GM13977 (cell line): ENCODE results near the gene STX8.
"Not testable (repeated sequence)": the region's sequence is repeated elsewhere in the genome, so short reads cannot be mapped to it uniquely, and the experiment has no call there.

Experiments used
- DNase-seq: peaks from one replicate; pipeline ENCODE4 v3.0.0; 2012; ENCODE audit warnings: low spot score
- in situ Hi-C: fragments of 300-500 bp; cut with MboI; formaldehyde crosslinking; loops from one replicate; pipeline ENCODE4 v1.12.0; 2022; ENCODE audit warnings: low sequenced_read_pairs, low pct_unique_long_range_greater_than_20kb, mixed read lengths, inconsistent platforms; ENCODE audit not compliant: unreplicated experiment
- TF ChIP-seq, protein P1 (sequence below): IDR thresholded peaks from 2 replicates; pipeline ENCODE4 v1.5.1; 2012; ENCODE audit warnings: mild to moderate bottlenecking, control low read depth; ENCODE audit not compliant: insufficient read depth; ENCODE audit errors: extremely low read depth, missing control alignments

Gene STX8

DNA sequence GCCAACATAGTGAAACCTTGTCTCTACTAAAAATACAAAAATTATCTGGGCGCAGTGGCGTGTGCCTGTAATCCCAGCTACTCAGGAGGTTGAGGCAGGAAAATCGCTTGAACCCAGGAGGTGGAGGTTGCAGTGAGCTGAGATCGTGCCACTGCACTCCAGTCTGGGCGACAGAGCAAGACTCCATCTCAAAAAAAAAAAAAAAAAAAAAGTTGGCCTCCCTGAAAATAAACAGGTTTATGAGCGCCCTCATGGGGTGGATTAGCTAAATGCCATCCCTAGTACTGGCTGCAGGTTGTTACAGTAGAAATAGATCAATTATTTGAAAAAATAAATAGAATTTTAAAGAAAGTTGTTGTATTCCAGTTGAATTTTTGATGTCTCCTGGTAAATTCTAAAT lies 20.9 kb downstream of the STX8 start:
- in situ Hi-C loops: not testable (repeated sequence)
- DNase-seq: peak; percentile 54
- TF ChIP-seq, protein P1, sequence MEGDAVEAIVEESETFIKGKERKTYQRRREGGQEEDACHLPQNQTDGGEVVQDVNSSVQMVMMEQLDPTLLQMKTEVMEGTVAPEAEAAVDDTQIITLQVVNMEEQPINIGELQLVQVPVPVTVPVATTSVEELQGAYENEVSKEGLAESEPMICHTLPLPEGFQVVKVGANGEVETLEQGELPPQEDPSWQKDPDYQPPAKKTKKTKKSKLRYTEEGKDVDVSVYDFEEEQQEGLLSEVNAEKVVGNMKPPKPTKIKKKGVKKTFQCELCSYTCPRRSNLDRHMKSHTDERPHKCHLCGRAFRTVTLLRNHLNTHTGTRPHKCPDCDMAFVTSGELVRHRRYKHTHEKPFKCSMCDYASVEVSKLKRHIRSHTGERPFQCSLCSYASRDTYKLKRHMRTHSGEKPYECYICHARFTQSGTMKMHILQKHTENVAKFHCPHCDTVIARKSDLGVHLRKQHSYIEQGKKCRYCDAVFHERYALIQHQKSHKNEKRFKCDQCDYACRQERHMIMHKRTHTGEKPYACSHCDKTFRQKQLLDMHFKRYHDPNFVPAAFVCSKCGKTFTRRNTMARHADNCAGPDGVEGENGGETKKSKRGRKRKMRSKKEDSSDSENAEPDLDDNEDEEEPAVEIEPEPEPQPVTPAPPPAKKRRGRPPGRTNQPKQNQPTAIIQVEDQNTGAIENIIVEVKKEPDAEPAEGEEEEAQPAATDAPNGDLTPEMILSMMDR: peak; percentile 56

DNA sequence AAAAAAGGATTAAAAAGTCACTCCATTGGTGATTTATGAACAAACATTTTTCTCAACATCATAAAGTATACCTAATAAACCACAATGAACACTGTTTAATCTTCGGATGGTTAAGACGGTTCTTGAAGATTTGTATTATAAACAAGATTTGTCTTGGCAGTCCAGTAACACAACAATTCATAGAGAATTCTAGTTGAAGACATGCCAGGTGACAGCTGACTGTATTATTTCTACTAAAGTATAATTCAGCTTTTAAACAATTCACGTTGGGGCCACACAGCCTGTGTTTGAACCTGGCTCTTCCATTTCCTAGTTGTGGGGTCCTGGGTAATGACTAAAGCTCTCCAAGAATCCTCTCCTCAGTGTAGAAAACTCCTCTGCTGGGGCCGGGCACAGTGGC lies 22.0 kb downstream of the STX8 start:
- no peak for DNase-seq
- TF ChIP-seq, protein P1: no peak
- in situ Hi-C loops: no loop called here

DNA sequence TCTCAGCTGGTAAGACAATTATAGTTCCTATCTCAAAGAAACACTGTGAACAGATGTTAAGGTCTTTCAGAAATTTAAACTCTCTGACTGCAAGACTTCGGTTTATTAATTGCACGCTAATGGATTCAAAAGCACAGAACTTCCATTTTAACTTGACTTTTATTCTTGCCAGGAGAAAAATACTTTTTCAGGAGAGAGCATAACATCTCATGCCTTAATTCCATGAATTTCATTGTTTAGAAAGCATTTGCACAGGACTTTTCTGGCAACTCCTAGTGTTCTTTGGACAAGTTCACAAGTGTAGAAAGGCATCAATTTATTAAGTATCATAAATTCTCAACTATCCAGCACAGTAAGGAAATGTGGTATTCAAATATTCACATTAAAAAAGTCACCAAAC lies 22.4 kb downstream of the STX8 start:
- no peak for DNase-seq
- in situ Hi-C loops: no loop called here
- TF ChIP-seq, protein P1: no peak

DNA sequence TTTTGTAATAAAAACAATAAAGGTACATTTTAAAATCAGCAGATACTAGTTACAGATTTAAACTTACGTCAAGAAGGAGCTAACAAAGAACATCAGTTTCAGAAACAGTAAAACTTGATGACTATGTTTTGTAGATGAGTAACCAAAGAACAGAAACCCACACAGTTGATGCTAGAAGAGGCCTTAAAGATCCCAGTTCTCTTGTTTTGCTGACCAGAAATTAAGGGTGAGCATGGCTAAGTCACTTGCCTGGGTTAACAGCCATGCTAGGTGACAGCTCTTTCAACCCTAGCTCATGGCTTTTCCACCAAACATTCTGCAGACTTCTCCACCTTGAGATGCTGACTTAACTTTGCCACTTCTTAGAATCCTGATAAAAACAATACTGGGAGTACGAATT lies 26.4 kb downstream of the STX8 start:
- in situ Hi-C loops: loop anchor here (25.0 kb wide), 1 partner anchor 562 kb away; no protein-coding TSS in a partner anchor
- DNase-seq: no peak
- TF ChIP-seq, protein P1: no peak

DNA sequence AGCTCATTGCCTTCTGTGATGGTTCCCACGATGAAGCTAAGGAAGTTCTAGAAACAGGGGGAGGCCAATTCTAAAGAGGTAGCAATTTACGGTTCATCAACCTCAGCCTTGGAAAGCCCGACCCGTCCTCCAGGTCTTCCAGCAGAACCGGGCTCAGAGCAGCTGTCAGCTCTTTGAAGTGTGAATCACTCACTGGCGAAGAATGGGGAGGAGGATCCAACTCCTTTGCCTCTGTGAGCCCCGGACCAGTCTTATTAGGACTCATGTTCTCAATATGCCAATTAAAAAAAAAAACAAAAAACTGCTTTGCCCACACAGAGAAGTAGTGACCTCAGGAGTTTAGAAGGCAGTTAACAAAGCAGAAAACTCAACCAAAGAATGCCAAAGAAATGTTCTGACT lies 31.4 kb downstream of the STX8 start:
- in situ Hi-C loops: loop anchor here (25.0 kb wide), 1 partner anchor 557 kb away; no protein-coding TSS in a partner anchor
- no peak for DNase-seq
- TF ChIP-seq, protein P1: no peak

DNA sequence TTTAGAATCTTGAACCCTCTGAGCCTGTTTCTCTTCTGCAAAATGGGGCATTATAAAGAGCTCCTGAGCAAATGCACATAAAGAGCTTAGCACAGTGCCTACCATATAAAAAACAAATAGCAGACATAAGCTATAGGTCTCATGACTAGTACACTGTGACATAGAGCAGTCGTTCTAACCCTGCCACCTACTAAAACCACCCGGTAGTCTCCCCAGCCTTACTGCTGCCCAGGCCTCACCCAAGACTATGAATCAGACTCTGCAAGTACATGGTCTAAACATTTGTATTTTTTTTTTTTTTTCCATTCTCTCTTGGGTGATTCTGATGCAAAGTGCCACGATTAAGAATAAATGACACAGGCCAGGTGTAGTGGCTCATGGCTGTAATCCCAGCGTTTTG lies 33.9 kb downstream of the STX8 start:
- TF ChIP-seq, protein P1: no peak
- in situ Hi-C loops: loop anchor here (25.0 kb wide), 1 partner anchor 554 kb away; no protein-coding TSS in a partner anchor
- no peak for DNase-seq

DNA sequence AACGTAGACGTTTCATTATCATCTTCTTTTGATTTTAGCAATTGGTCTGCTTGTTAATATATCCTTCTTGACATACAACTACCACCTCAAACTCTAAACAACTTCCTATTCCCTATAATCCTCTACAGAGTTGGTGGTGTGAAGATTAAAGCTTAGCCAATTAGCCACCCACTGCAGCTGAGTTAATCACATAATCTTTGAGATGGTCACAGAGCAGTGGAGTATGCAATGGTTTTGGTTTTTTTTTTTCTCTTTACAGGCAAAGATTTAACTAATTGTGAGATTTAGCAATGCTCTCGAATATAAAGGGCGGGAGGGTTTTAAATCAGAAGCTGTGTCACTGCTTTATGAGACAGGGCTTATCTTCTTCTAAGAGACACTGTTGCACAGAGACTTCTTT lies 37.0 kb downstream of the STX8 start:
- DNase-seq: no peak
- TF ChIP-seq, protein P1: no peak
- in situ Hi-C loops: loop anchor here (25.0 kb wide), 1 partner anchor 551 kb away; no protein-coding TSS in a partner anchor
